HEK293T (cell line): ENCODE results near the gene MYRFL.
"Not testable (repeated sequence)": the region's sequence is repeated elsewhere in the genome, so short reads cannot be mapped to it uniquely, and the experiment has no call there.

ENCODE experiments used
- CTCF ChIA-PET: fragments of 350-600 bp; formaldehyde crosslinking; extraction: SDS; loops from one replicate; lab custom pipeline; 2021; ENCODE audit warnings: antibody characterized with exemption, inconsistent platforms; lab: Yijun Ruan, JAX
- POLR2A ChIA-PET: fragments of 350-600 bp; formaldehyde crosslinking; extraction: SDS; loops from one replicate; lab custom pipeline; 2020; ENCODE audit warnings: antibody characterized with exemption, inconsistent platforms; lab: Yijun Ruan, JAX
- DNase-seq: peaks from one replicate; pipeline ENCODE4 v3.0.0; 2012; ENCODE audit warnings: mixed read lengths; ENCODE audit errors: extremely low spot score
- ARNT ChIP-seq: fragments of 450-650 bp; IDR thresholded peaks from 2 replicates; pipeline ENCODE4 v1.6.1; 2017; ENCODE audit warnings: mild to moderate bottlenecking
- BHLHE40 ChIP-seq: fragments of 450-650 bp; IDR thresholded peaks from 2 replicates; pipeline ENCODE4 v1.6.1; 2016; ENCODE audit warnings: mild to moderate bottlenecking, moderate library complexity, borderline replicate concordance
- CTBP1 ChIP-seq: fragments of 450-650 bp; IDR thresholded peaks from 2 replicates; pipeline ENCODE4 v1.6.1; 2016; ENCODE audit warnings: borderline replicate concordance
- ELF4 ChIP-seq: fragments of 450-650 bp; IDR thresholded peaks from 2 replicates; pipeline ENCODE4 v1.6.1; 2017; ENCODE audit warnings: antibody characterized with exemption
- FOXA1 ChIP-seq: fragments of 450-650 bp; IDR thresholded peaks from 2 replicates; pipeline ENCODE4 v1.6.1; 2016; ENCODE audit warnings: mild to moderate bottlenecking
- FOXK2 ChIP-seq: fragments of 450-650 bp; IDR thresholded peaks from 2 replicates; pipeline ENCODE4 v1.6.1; 2016; ENCODE audit warnings: mild to moderate bottlenecking
- FOXM1 ChIP-seq: fragments of 450-650 bp; IDR thresholded peaks from 2 replicates; pipeline ENCODE4 v1.6.1; 2017; ENCODE audit warnings: mild to moderate bottlenecking, borderline replicate concordance
- HDGF ChIP-seq: fragments of 450-650 bp; IDR thresholded peaks from 2 replicates; pipeline ENCODE4 v1.6.1; 2017; ENCODE audit warnings: antibody characterized with exemption, borderline replicate concordance
- L3MBTL2 ChIP-seq: fragments of 450-650 bp; conservative IDR thresholded peaks from 2 replicates; pipeline ENCODE4 v1.6.1; 2016; ENCODE audit warnings: mild to moderate bottlenecking
- LEF1 ChIP-seq: fragments of 450-650 bp; IDR thresholded peaks from 2 replicates; pipeline ENCODE4 v1.6.1; 2017; ENCODE audit warnings: mild to moderate bottlenecking, borderline replicate concordance
- NFRKB ChIP-seq: fragments of 450-650 bp; IDR thresholded peaks from 2 replicates; pipeline ENCODE4 v1.6.1; 2016; ENCODE audit warnings: mild to moderate bottlenecking, moderate library complexity
- SP1 ChIP-seq: fragments of 450-650 bp; IDR thresholded peaks from 2 replicates; pipeline ENCODE4 v1.6.1; 2017
- SUZ12 ChIP-seq: fragments of 450-650 bp; IDR thresholded peaks from 2 replicates; pipeline ENCODE4 v1.6.1; 2016; ENCODE audit warnings: mild to moderate bottlenecking
- TARDBP ChIP-seq: fragments of 450-650 bp; IDR thresholded peaks from 2 replicates; pipeline ENCODE4 v1.6.1; 2016
- ZNF384 ChIP-seq: fragments of 450-650 bp; IDR thresholded peaks from 2 replicates; pipeline ENCODE4 v1.6.1; 2016
- TF ChIP-seq, protein P1 (sequence below): fragments of 450-650 bp; IDR thresholded peaks from 2 replicates; pipeline ENCODE4 v1.6.1; 2016

Gene MYRFL

DNA sequence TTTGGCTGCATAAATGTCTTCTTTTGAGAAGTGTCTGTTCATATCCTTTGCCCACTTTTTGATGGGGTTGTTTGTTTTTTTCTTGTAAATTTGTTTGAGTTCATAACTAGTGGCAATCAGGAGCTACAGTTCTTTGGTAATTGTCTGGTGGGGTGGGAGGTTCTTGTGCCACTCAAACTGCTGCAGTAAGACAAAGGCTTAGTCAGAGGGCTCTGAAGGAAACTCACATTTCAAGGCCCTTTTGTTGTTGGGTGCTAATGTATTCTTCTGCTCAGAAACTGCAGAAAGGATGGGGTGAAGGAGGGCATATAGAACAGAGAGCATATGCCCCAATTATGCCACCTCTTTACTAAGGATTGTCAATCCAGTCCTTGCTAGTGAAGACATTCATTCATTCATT lies 21.9 kb downstream of the MYRFL start:
- TF ChIP-seq ZNF384 (no peak), HDGF (no peak), NFRKB (no peak), SP1 (no peak), LEF1 (no peak), CTBP1 (no peak), FOXA1 (no peak), ARNT (no peak), TARDBP (no peak)
- TF ChIP-seq, protein P1, sequence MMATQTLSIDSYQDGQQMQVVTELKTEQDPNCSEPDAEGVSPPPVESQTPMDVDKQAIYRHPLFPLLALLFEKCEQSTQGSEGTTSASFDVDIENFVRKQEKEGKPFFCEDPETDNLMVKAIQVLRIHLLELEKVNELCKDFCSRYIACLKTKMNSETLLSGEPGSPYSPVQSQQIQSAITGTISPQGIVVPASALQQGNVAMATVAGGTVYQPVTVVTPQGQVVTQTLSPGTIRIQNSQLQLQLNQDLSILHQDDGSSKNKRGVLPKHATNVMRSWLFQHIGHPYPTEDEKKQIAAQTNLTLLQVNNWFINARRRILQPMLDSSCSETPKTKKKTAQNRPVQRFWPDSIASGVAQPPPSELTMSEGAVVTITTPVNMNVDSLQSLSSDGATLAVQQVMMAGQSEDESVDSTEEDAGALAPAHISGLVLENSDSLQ = no peak
- ChIA-PET POLR2A (no interaction called here), CTCF (no interaction called here)
- DNase-seq = no peak

DNA sequence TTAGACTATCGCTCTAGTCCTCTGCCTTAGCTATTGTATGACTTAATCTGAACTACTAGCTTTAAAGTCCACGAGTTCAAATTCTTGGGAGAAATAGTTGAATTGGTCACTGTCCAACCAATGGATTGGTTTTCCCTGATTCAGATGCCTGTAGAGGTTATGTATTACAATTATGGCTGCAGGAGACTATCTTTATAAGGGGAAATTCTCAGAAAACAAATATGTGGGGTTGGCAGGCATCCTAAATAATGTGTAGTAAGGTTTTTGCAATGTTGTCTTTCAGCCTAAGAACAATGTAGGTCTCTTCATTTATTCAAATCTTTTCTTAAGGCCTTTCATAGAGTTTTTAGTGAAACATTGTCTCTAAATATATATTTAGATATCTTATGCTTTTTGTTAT lies 26.9 kb downstream of the MYRFL start:
- POLR2A ChIA-PET = no interaction called here

DNA sequence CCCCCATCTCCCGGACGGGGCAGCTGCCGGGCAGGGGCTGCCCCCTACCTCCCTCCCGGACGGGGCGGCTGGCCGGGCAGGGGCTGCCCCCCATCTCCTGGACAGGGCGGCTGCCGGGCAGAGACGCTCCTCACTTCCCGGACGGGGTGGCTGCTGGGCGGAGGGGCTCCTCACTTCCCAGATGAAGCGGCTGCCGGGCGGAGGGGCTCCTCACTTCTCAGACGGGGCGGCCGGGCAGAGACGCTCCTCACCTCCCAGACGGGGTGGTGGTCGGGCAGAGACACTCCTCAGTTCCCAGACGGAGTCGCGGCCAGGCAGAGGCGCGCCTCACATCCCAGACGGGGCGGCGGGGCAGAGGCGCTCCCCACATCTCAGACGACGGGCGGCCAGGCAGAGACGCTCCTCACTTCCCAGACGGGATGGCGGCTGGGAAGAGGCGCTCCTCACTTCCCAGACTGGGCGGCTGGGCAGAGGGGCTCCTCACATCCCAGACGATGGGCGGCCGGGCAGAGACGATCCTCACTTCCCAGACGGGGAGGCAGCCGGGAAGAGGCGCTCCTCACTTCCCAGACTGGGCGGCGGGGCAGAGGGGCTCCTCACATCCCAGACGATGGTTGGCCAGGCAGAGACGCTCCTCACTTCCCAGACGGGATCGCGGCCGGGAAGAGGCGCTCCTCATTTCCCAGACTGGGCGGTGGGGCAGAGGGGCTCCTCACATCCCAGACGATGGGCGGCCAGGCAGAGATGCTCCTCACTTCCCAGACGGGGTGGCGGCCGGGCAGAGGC lies 28.3 kb downstream of the MYRFL start:
- POLR2A ChIA-PET, CTCF ChIA-PET, DNase-seq: not testable (repeated sequence)

More for the DNA sequence above, 26.9 kb downstream of the MYRFL start:
- CTCF ChIA-PET = no interaction called here
- DNase-seq = no peak
- TF ChIP-seq, protein P1 = no peak
- no peak for TF ChIP-seq ZNF384
- no peak for TF ChIP-seq ARNT

DNA sequence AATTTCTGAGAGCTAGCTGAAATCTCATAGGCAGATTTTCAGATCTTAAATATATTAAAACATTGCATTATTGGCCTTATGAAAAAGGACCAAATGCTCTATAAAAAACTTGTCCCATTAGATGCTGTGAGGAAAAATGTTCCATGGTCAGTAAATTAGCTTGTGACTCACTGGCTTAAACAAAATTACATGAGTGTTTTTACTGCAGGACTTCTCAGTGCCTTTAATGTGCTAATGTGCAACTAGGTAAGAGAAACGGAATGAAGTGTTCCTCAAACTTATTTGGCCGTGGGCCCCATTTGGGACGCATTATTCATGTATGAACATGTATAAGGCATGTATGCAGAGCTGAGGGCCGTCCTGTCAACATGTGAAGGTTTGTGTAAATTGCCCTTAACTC lies 41.7 kb downstream of the MYRFL start:
- POLR2A ChIA-PET = no interaction called here
- TF ChIP-seq FOXA1 (no peak), NFRKB (no peak), TARDBP (no peak), FOXM1 (no peak), ZNF384 (no peak), SUZ12 (no peak), HDGF (no peak), SP1 (no peak), L3MBTL2 (no peak), ARNT (no peak)
- DNase-seq = no peak
- CTCF ChIA-PET = no interaction called here

DNA sequence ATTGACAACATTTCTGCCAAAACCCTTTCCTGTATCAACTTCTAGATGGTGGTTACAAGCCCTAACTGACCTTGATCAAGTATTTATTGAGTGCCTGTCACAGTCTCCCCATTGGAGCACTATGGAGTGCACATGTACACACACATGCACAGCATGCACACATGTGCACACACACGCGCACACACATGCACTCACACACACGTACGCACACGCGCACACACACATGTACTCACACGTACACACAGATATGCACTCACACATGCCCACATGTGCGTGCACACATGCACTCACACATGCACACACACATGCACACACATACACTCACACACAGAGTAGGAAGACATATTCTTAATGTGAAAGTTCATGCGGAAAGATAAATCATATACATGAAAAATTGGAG lies 43.7 kb downstream of the MYRFL start:
- TF ChIP-seq L3MBTL2 (no peak), ELF4 (no peak), HDGF (no peak), ARNT (no peak), FOXM1 (no peak), SUZ12 (no peak), LEF1 (no peak), FOXA1 (no peak), CTBP1 (no peak), SP1 (no peak), FOXK2 (no peak), BHLHE40 (no peak), NFRKB (no peak)
- TF ChIP-seq, protein P1 = no peak
- ChIA-PET POLR2A (no interaction called here), CTCF (no interaction called here)
- no peak for DNase-seq

DNA sequence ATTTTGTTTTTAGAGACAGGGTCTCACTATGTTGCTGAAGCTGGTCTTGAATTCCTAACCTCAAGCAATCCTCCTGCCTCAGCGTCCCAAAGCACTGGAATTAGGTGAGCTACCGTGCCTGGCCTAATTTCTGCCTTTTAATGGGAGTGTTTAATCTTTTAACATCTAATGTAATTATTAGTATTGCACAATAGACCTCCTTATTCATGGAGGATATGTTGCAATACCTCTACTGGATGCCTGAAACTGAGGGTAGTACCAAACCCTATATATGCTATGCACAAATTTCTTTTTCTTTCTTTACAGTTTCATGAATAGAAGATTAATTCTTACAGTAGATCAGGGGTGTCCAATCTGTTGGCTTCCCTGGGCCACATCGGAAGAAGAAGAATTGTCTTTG lies 47.8 kb downstream of the MYRFL start:
- ChIA-PET CTCF (interaction anchor here (0.7 kb wide), 1 partner anchor 1142 kb away, joined by 4 read pairs; no protein-coding TSS in a partner anchor), POLR2A (no interaction called here)
- no peak for DNase-seq
- TF ChIP-seq FOXK2 = no peak
- TF ChIP-seq TARDBP = no peak
- no peak for TF ChIP-seq ZNF384
- TF ChIP-seq NFRKB = no peak
- TF ChIP-seq SP1 = no peak
- no peak for TF ChIP-seq ELF4
- TF ChIP-seq FOXM1 = no peak
- no peak for TF ChIP-seq HDGF
- TF ChIP-seq LEF1 = no peak

DNA sequence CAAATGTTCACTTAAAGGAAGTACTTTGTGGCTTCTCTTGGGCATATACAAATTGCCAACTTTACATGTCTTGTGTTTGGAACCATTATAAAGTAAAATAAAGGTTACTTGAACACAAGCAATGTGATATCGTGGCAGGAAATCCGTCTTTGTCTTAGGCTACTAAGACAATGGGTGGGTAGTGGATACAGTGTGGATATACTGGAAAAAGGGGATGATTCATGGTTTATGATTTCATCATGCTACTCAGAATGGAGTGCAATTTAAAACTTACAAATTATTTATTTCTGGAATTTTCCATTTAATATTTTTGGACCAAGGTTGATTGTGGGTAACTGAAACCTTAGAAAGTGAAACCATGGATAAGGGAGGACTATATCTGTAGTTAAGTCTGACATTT lies 48.4 kb downstream of the MYRFL start:
- TF ChIP-seq ELF4 (no peak), TARDBP (no peak), SUZ12 (no peak), NFRKB (no peak), SP1 (no peak), HDGF (no peak)
- TF ChIP-seq, protein P1 = no peak
- POLR2A ChIA-PET = no interaction called here
- DNase-seq = no peak
- CTCF ChIA-PET = no interaction called here
